H9 (cell line): ENCODE measurements around the gene STOX1. TPM values are rescaled to one million over a fixed set of nuclear protein-coding genes. Genes with fewer than 3 reads are reported as not detected.

Experiments
- DNase-seq: peaks from one replicate; pipeline ENCODE4 v3.0.0-alpha.2; 2017
- H2AFZ ChIP-seq: one replicate; pipeline ENCODE4 v1.6.1; 2013; ENCODE audit warnings: mild to moderate bottlenecking, low read length, control low read depth, moderate library complexity
- H2AK5ac ChIP-seq: 2 replicates; pipeline ENCODE4 v1.6.1; 2013; ENCODE audit warnings: low read length, control low read depth, mixed read lengths; ENCODE audit not compliant: insufficient read length
- H2BK120ac ChIP-seq: one replicate; pipeline ENCODE4 v1.6.1; 2013; ENCODE audit warnings: low read depth, mild to moderate bottlenecking, low read length, control low read depth, inconsistent platforms; ENCODE audit not compliant: poor library complexity, severe bottlenecking
- H2BK12ac ChIP-seq: 2 replicates; pipeline ENCODE4 v1.6.1; 2013; ENCODE audit warnings: low read length, control low read depth, mixed read lengths, low read depth; ENCODE audit not compliant: insufficient read length
- H2BK15ac ChIP-seq: 2 replicates; pipeline ENCODE4 v1.6.1; 2013; ENCODE audit warnings: low read depth, low read length, control low read depth
- H2BK20ac ChIP-seq: one replicate; pipeline ENCODE4 v1.6.1; 2013; ENCODE audit warnings: low read depth, mild to moderate bottlenecking, low read length, control low read depth, inconsistent platforms; ENCODE audit not compliant: poor library complexity, severe bottlenecking
- H2BK5ac ChIP-seq: 2 replicates; pipeline ENCODE4 v1.6.1; 2013; ENCODE audit warnings: low read length, control low read depth, mixed read lengths; ENCODE audit not compliant: insufficient read length
- H3K14ac ChIP-seq: 2 replicates; pipeline ENCODE4 v1.6.1; 2013; ENCODE audit warnings: low read length, control low read depth; ENCODE audit not compliant: insufficient read depth
- H3K18ac ChIP-seq: 2 replicates; pipeline ENCODE4 v1.6.1; 2013; ENCODE audit warnings: low read depth, mild to moderate bottlenecking, mixed read lengths, low read length, control low read depth; ENCODE audit not compliant: insufficient read length
- H3K23ac ChIP-seq: 2 replicates; pipeline ENCODE4 v1.6.1; 2013; ENCODE audit warnings: low read length, control low read depth, mixed read lengths, low read depth; ENCODE audit not compliant: insufficient read length
- H3K23me2 ChIP-seq: 2 replicates; pipeline ENCODE4 v1.6.1; 2013; ENCODE audit warnings: low read depth, mild to moderate bottlenecking, mixed read lengths, low read length, control low read depth; ENCODE audit not compliant: insufficient read length, poor library complexity, severe bottlenecking
- H3K27ac ChIP-seq: 2 replicates; pipeline ENCODE4 v1.5.1; 2013; ENCODE audit warnings: low read length, control low read depth, mixed read lengths, low read depth; ENCODE audit not compliant: insufficient read length
- H3K27me3 ChIP-seq: 2 replicates; pipeline ENCODE4 v1.6.1; 2013; ENCODE audit warnings: low read length, control low read depth, inconsistent platforms; ENCODE audit not compliant: insufficient read depth
- H3K4ac ChIP-seq: 2 replicates; pipeline ENCODE4 v1.6.1; 2013; ENCODE audit warnings: low read depth, mild to moderate bottlenecking, control low read depth, inconsistent platforms, low read length, moderate library complexity
- H3K4me1 ChIP-seq: 2 replicates; pipeline ENCODE4 v1.6.1; 2013; ENCODE audit warnings: low read length, control low read depth, inconsistent platforms; ENCODE audit not compliant: insufficient read depth
- H3K4me2 ChIP-seq: 2 replicates; pipeline ENCODE4 v1.6.1; 2013; ENCODE audit warnings: low read length, control low read depth, mixed read lengths; ENCODE audit not compliant: insufficient read length, insufficient read depth
- H3K56ac ChIP-seq: 2 replicates; pipeline ENCODE4 v1.6.1; 2013; ENCODE audit warnings: low read depth, mild to moderate bottlenecking, mixed read lengths, low read length, control low read depth; ENCODE audit not compliant: insufficient read length
- H3K79me1 ChIP-seq: 2 replicates; pipeline ENCODE4 v1.6.1; 2013; ENCODE audit warnings: low read depth, mild to moderate bottlenecking, moderate library complexity, low read length, control low read depth, inconsistent platforms; ENCODE audit not compliant: insufficient read depth, poor library complexity, severe bottlenecking
- H3K79me2 ChIP-seq: 2 replicates; pipeline ENCODE4 v1.6.1; 2013; ENCODE audit warnings: low read length, control low read depth, inconsistent platforms; ENCODE audit not compliant: insufficient read depth
- H3K9ac ChIP-seq: 2 replicates; pipeline ENCODE4 v1.6.1; 2013; ENCODE audit warnings: low read length, control low read depth, mixed read lengths; ENCODE audit not compliant: insufficient read length; ENCODE audit errors: extremely low read depth
- H3K9me3 ChIP-seq: one replicate; pipeline ENCODE4 v1.6.1; 2013; ENCODE audit warnings: low read depth, low read length, inconsistent platforms; ENCODE audit not compliant: control insufficient read depth
- H3T11ph ChIP-seq: one replicate; pipeline ENCODE4 v1.6.1; 2013; ENCODE audit warnings: mild to moderate bottlenecking, low read length, control low read depth, inconsistent platforms
- H4K20me1 ChIP-seq: one replicate; pipeline ENCODE4 v1.6.1; 2013; ENCODE audit not compliant: control insufficient read depth, insufficient read length, insufficient read depth
- H4K5ac ChIP-seq: 2 replicates; pipeline ENCODE4 v1.6.1; 2013; ENCODE audit warnings: low read depth, mild to moderate bottlenecking, mixed read lengths, low read length, control low read depth; ENCODE audit not compliant: insufficient read length
- H4K8ac ChIP-seq: replicated peaks from 2 replicates; pipeline ENCODE4 v1.6.1; 2013; ENCODE audit warnings: low read length, control low read depth, mixed read lengths, low read depth; ENCODE audit not compliant: insufficient read length
- H4K91ac ChIP-seq: 2 replicates; pipeline ENCODE4 v1.6.1; 2013; ENCODE audit warnings: low read depth, mild to moderate bottlenecking, moderate library complexity, mixed read lengths, low read length, control low read depth; ENCODE audit not compliant: insufficient read length
- H3K27ac Mint-ChIP-seq, 3 experiments: 2 replicates in 2 of 3; 3 replicates in 1 of 3; pipeline ENCODE4 v1.8.0; 2020 to 2021; ENCODE audit warnings: mixed read lengths in 3 of 3, mild to moderate bottlenecking in 1 of 3, moderate library complexity in 1 of 3
- H3K27me3 Mint-ChIP-seq: 2 replicates; pipeline ENCODE4 v1.8.0; 2021; ENCODE audit warnings: low read depth, mild to moderate bottlenecking, moderate library complexity, mixed read lengths
- H3K36me3 Mint-ChIP-seq, 3 experiments: 2 replicates in 2 of 3; 3 replicates in 1 of 3; pipeline ENCODE4 v1.8.0; 2020 to 2021; ENCODE audit warnings: low read depth in 3 of 3, mixed read lengths in 3 of 3; ENCODE audit not compliant: insufficient read depth in 1 of 3
- H3K4me1 Mint-ChIP-seq, 2 experiments: 2 replicates each; pipeline ENCODE4 v1.8.0; 2020; ENCODE audit warnings: mixed read lengths in 2 of 2
- H3K4me3 Mint-ChIP-seq, 2 experiments: 2 replicates in 1 of 2; 3 replicates in 1 of 2; pipeline ENCODE4 v1.8.0; 2020 to 2021; ENCODE audit warnings: mild to moderate bottlenecking in 2 of 2, mixed read lengths in 2 of 2, moderate library complexity in 1 of 2
- H3K9me3 Mint-ChIP-seq, 2 experiments: 2 replicates in 1 of 2; 3 replicates in 1 of 2; pipeline ENCODE4 v1.8.0; 2020; ENCODE audit warnings: mild to moderate bottlenecking in 2 of 2, mixed read lengths in 2 of 2, moderate library complexity in 1 of 2
- WGBS: extraction: QIAGEN DNeasy Blood & Tissue Kit; methylation state at CpG from one replicate; pipeline ENCODE4 v1.1.7; 2013; ENCODE audit warnings: missing lambda C conversion rate, low lambda C conversion rate, mixed read lengths; ENCODE audit not compliant: insufficient read length; ENCODE audit errors: extremely low coverage; 5-methylcytosine and 5-hydroxymethylcytosine counted together
- total RNA-seq: library from RNA; stranded (reverse); gene quantifications from 2 replicates; pipeline ENCODE4 v1.2.1, GENCODE V29; 2021
- TF ChIP-seq, protein P1 (sequence below): fragments of 200-600 bp; sonication (generic); conservative IDR thresholded peaks from 3 replicates; pipeline ENCODE4 v1.8.0; 2021; ENCODE audit warnings: antibody characterized with exemption, mild to moderate bottlenecking

The STOX1 gene
- total RNA-seq, 1 experiment from 2014 or later = 5.8 TPM

DNA sequence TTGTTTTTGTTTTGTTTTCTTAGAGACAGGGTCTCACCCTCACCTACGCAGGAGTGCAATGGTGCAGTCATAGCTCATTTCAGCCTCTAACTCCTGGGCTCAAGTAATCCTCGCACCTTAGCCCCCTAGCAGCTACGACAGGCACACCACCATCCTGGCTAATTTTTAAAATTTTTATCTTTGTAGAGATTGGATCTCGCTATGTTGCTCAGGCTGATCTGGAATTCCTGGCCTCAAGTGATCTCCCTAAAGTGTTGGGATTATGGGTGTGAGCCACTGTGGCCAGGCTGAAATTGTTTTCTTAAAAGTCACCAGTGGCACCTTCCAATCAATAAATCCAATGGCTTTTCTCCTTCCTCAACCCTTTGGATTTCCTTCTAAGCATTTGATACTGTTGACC is 52.9 kb downstream of the STOX1 start:
- Histone ChIP-seq H3K23ac (no peak overlapping the region), H2BK15ac (no peak overlapping the region), H2BK12ac (no peak overlapping the region), H3K9me3 (no peaks in the 10 kb centered on the region), H4K20me1 (no peaks in the 10 kb centered on the region), H3T11ph (no peak overlapping the region), H3K18ac (no peak overlapping the region), H3K4me1 (peaks cover 10% of the 10 kb centered on the region; the same call in 1 of the 2 replicates), H4K8ac (no peak overlapping the region), H3K14ac (no peak overlapping the region), H3K79me1 (no peaks in the 10 kb centered on the region), H3K56ac (no peak overlapping the region), H2BK120ac (no peak overlapping the region), H3K23me2 (no peaks in the 10 kb centered on the region), H3K27me3 (no peaks in the 10 kb centered on the region), H2BK20ac (no peak overlapping the region), H3K9ac (no peak overlapping the region), H2AFZ (no peak overlapping the region), H3K4ac (no peak overlapping the region), H4K5ac (no peak overlapping the region), H3K79me2 (no peaks in the 10 kb centered on the region), H3K27ac (no peak overlapping the region), H2AK5ac (no peak overlapping the region), H2BK5ac (no peak overlapping the region), H3K4me2 (no peak overlapping the region), H4K91ac (no peak overlapping the region)
- H3K4me1 Mint-ChIP-seq = peaks cover 40 to 46% of the 10 kb centered on the region in 2 experiments
- TF ChIP-seq, protein P1, sequence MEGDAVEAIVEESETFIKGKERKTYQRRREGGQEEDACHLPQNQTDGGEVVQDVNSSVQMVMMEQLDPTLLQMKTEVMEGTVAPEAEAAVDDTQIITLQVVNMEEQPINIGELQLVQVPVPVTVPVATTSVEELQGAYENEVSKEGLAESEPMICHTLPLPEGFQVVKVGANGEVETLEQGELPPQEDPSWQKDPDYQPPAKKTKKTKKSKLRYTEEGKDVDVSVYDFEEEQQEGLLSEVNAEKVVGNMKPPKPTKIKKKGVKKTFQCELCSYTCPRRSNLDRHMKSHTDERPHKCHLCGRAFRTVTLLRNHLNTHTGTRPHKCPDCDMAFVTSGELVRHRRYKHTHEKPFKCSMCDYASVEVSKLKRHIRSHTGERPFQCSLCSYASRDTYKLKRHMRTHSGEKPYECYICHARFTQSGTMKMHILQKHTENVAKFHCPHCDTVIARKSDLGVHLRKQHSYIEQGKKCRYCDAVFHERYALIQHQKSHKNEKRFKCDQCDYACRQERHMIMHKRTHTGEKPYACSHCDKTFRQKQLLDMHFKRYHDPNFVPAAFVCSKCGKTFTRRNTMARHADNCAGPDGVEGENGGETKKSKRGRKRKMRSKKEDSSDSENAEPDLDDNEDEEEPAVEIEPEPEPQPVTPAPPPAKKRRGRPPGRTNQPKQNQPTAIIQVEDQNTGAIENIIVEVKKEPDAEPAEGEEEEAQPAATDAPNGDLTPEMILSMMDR = no peak
- no peak overlapping the region for H3K27ac Mint-ChIP-seq
- no peak for DNase-seq
- no peaks in the 10 kb centered on the region for H3K9me3 Mint-ChIP-seq
- H3K27me3 Mint-ChIP-seq = no peaks in the 10 kb centered on the region
- peaks cover 0 to 4% (median 0%) of the 10 kb centered on the region in 3 experiments; a peak in 2 of 7 replicates for H3K36me3 Mint-ChIP-seq
- no peak overlapping the region for H3K4me3 Mint-ChIP-seq
- no CpG with 5 or more reads among the region's 4 CpGs for WGBS
